Measurements from ENCODE around the gene ENTPD6.
"Not testable (repeated sequence)": the region's sequence is repeated elsewhere in the genome, so short reads cannot be mapped to it uniquely, and the experiment has no call there.

ENTPD6 gene

DNA sequence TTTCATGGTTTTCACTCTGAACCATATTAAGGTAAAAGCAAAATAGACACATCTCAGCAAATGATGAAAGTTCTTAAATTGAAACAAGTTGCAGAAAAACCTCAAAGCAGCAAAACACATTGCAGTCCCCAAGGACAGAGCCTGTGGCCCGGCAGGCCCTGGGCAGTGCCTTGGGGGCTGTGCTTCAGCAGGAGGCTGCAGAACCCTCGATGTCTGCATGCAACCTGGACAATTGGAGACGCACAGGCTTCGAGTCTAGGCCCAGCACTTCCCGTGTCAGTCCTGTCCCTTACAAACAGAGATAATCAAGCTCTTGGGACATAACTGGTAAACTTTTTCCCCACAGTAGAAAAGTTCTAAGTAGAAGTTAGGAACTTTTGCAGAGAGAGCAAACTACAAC lies 61.6 kb downstream of the ENTPD6 start:
- DNase-seq (ENCODE audit: low read depth, low spot score): no peak

DNA sequence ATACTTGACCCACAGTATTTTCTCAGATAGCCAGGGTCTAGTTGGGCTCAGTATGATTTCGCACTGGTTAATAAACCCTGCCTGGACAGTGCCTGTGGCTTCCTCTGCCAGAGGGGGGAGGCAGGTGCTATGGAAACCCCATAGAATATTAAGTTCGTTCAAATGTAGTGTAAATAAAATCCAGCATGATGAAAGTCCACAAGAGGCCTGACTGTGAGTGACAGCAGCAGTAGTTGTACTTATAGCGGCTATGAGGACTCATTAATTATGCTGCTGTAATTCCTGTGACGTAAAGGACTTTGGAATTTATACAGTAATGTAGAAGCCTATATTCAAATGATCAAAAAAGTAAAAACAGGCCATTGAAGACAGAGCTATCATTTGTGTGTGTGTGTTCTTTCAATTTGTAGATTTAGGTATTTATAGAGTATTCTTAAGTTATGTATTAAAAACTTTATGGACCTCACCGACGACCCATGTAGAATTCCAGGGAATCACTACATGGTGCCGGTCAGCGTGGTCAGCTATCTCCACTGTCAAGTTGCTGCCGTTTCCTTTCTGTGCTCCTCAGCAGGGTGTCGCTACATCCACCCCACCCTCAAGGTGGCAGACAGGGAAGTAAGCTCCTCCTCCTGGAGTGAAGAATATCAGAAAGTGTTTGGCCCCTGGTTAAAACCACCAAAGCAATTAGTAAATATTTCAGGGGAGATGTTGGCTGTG lies 62.4 kb downstream of the ENTPD6 start:
- no peak for DNase-seq (ENCODE audit: low read depth, low spot score)

DNA sequence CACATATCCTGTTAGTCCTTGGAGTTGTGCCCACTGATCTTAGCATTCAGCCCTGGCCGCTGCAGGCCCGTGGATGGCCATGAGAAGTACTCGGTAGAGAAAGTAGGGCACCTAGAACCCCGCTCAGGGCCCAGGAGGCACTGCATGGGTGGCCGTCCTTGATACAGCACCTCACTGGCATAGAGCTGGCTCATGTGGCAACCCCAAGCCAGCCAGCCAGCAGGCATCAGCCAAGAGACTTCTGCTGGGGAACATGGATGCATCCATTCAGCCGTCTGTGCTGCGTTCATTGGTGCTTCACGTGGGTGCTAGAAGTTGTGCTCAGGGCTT lies 62.9 kb downstream of the ENTPD6 start:
- DNase-seq (ENCODE audit: low read depth, low spot score): no peak

DNA sequence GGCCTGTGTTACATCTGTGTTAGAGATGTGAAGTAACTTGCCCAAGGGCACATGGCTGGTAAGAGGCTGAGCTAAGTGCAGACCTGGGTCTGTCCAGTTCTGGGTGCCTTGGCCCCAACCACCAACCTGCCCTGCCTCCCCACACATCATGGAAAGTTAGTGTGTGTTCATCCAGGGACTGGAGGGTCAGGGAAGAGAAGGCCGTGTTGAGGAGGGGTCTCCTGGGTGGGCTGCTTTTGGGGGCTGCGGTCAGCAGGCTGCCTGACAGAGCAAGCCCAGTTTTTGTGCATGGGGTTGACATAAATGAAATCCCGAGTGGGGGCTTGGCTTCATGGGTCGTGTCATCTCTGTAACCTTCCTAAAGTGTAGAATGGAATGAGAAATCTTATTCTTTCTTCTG lies 63.3 kb downstream of the ENTPD6 start:
- no peak for DNase-seq (ENCODE audit: low read depth, low spot score)

DNA sequence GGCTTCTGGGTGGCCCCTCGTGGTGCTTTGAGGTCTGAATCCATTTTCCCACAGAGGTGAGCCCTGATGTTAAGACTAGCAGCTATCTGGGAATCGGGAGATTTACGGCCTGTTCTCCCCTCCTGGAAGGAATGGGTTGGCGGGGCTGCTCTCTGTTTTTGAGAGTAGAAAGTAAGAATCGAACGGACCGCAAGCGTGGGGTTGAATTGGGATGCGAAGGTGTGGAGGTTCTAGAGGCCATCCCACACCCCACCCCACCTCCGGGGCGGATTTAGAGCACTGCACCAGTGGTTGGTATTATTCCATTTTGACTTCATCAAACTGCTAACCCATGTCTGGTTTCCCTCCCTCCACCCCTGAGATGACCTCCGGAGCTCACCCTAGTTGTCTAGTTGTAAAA lies 63.8 kb downstream of the ENTPD6 start:
- DNase-seq (ENCODE audit: low read depth, low spot score): no peak

DNA sequence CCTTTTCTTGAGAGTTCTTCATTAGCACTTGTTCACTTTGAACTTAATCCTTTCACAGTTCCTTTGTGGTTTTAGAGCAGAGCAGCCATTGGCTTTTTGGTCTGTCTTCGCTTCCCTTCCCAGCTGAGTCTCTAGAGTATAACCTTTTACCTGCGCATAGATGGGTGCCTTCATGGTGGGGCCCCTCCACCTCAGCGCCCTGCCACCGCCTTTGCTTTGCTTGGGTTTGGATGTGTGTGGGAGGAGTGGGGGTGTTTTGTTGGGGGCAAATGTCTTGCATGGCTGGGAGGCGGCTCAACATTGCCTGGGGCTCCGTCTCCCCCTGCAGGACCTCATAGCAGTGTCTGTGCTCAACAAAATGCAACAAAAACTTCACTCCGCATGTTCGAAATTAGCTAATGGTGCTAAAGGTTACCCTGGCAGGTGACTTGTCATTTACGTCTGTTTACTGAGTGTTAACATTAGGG lies 64.3 kb downstream of the ENTPD6 start:
- DNase-seq (ENCODE audit: low read depth, low spot score): no peak

DNA sequence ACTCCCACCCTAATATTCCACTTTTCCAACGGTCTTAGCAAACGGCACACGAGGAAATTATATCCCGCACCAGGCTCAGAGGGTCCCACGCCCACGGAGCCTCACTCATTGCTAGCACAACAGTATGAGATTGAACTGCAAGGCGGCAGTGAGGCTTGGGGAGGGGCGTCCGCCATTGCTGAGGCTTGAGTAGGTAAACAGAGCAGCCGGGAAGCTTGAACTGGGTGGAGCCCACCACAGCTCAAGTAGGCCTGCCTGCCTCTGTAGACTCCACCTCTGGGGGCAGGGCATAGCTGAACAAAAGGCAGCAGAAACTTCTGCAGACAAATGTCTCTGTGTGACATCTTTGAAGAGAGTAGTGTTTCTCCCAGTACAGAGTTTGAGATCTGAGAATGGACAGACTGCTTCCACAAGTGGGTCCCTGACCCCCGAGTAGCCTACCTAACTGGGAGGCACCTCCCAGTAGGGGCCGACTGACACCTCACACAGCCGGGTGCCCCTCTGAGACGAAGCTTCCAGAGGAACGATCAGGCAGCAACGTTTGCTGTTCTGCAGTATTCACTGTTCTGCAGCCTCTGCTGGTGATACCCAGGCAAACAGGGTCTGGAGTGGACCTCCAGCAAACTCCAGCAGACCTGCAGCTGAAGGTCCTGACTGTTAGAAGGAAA lies 65.4 kb downstream of the ENTPD6 start:
- not testable (repeated sequence) for DNase-seq (ENCODE audit: low read depth, low spot score)

DNA sequence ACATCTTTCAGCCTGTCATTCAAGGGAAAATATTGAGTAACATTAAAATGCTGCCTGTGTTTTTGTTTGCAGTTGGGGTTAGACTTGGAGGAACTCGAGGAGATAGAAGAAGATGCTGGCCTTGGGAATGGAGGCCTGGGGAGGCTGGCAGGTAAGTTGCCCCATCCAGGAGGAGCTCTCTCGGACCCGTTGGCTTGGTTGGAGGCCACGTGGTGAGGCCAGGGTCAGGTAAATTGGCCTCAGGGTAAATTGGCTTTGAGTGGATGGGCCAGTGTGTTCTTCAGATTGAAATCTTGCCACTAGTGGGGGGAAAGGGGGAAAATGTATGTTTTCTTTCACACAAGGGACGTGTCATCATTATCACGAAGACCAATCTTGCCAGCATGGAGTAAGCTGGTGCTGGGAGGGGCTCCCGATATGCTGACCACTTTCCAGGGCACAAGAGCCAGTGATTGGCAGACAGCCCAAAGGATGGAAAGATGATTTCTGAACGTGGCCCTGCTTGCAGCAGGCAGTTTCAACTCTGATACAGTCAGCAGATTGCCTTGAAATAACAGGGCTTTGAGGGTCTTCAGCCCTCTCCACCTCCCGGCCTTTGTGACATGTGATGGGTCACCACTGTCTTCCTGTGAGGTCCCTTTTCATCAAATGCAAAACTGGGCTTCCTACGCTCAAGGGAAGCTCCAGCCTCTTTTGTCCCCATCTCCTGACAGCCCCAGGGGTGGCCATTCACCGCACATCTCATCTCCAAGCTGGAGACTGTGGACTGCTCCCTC lies 73.7 kb downstream of the ENTPD6 start:
- no peak for DNase-seq (ENCODE audit: low read depth, low spot score)

DNA sequence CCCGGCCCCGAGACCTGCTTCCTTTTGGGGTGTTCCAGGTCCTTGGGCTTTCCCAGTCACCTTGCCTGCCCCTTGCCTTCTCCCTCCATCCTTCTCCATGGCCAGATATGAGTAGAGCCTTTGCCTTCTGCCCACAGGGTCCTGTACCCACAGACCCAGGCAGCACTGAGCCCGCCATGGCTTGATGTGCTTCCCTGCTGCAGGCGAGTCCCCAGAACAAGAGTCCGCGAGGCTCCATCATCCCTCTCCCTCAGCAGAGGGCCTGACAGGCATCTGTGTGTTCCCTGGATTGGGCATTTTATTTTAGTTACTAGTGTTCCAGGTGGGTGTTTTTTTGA lies 74.3 kb downstream of the ENTPD6 start:
- no peak for DNase-seq (ENCODE audit: low read depth, low spot score)

DNA sequence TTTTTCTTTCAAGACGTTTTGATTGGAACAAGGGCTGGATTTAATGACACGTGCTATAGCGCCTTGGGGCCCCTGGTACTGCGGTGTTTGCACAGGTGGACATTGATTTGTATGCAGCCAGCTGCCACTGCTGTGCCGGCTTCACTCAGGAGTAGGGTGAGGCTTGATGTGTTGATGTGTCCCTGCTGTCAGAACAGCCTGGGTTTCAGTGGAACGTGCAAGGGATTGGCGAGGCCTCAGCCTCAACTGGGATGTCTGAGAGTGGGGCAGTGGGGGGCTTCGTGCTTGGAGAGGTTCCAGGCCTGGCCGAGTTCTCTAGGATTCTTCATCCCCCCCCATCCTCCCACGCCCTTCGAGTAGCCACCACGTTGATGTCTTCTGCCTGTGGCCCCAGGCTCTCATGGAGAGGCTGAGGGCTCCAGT lies 75.3 kb downstream of the ENTPD6 start:
- no peak for DNase-seq (ENCODE audit: low read depth, low spot score)

DNA sequence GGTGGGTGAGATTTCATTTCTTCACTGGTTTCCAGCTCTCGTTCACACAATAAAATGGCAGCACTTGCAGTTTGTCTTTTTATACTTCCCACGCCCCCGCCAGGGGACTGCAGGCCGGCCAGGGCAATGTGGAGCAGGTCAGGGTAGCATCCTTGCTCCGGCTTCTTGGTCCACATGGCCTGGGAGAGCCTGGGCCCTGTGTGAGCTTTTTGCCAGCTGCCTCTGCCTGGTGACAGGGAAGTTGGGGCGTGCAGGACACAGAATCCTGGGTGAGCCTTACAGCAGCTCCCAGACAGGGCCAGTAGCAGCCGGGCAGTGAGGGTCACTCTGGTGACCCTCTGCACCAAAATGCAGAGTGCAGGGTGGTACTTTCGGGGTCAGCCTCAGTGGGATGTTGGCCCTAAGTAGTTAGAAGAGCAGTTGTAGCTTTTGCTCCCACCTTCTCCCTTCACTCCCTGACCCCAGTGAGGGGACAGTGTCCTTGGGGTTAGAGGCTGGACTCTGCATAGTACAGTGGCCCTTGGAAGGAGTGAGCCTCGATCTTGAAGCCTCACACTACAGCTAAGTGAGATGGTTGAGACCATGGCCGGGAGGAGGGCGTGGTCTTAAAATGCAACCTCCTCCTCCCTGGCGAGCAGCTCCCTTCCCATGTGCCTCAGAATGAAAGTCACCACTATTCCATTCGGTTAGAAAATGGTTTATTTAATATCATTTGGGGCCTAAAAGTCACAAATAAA lies 76.1 kb downstream of the ENTPD6 start:
- no peak for DNase-seq (ENCODE audit: low read depth, low spot score)

DNA sequence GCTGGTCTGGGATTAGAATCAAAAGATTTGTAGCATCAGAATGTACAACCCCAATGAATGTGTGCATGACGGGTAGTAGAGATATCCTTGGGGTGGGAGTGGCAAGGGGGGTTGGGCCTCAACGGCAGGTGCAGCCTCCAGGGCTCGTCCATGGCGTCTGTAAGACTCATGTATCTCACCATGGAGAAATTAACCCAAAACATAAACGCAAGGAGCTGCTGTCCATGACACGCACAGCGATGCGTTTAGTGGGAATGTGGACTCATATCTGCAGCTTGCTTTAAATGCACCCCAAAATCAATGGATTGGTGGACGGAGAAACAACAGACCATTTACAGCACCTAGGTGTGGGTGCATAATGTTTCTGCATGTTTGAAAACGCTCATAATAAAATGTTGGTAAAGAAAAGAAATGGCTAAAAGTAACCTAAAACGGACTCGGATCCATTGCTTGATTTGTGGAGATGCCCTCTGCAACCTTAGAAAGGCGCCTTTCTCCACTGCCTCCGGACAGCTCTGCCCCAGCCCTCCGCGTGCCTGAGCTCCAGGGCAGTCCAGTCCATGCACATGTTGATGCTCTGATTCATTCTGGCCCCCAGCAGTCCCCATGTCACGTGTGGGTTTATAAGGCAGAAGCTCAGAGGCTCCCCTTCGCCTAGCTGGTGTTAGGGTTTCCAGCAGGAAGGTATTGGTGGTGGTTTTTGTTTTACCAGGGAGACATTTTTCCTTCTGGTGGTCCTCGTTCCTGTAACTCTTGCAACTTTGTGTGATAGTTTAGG lies 76.9 kb downstream of the ENTPD6 start:
- no peak for DNase-seq (ENCODE audit: low read depth, low spot score)

DNA sequence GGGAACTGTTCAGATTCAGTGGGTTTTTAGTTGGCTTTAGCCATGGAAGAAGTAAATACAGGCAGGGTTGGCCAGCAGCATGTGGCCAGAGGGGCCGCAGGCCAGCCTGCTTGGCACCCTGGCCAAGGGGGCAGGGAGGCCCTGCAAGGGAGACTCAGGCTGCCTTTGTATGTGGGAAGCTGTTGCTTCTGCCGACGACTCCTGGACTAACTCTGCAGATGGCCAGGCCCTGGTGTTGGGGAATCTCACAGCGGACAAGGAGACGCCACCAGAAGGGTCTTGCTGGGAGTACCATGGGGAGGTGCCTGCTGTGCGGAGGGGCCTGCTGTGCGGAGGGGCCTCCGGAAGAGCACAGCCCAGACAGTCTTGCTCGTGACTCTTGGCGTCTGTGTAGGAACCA lies 77.5 kb downstream of the ENTPD6 start:
- DNase-seq (ENCODE audit: low read depth, low spot score): no peak

DNA sequence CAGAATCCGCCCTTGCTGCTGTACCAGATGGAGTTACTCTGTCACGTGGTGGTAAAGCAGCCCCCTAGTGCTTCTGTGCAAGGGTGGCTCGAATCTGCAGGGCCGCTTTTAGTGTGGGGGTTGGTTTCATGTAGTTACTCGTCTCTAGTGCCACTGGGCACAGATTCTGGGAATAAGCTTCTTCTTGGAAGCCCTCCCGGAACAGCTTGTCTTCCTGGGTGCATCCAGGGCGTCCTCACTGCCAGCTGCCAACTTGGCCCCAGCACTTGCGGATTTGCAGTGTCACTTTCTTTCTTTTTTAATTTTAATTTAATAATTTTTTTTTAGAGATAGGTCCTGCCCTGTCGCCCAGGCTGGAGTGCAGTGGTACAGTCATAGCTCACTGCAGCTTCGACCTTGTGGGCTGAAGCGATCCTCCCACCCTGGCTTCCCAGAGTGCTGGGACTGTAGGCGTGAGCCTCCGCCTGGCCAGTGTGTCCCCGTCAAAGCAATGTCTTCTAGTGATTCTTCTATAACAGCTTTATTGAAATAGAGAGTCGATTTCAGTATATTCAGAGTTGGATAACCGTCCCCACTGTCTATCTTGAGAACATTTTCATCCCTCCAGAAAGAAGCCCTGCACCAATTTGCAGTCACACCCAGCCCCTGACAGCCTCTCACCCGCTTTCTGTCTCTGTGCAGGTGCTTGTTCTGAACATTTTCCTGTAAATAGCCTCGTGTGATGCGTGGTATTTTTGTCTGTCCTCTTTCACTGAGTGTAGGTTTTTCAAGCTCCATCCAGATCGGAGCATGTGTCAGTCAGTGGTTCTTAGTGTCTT lies 78.2 kb downstream of the ENTPD6 start:
- no peak for DNase-seq (ENCODE audit: low read depth, low spot score)

DNA sequence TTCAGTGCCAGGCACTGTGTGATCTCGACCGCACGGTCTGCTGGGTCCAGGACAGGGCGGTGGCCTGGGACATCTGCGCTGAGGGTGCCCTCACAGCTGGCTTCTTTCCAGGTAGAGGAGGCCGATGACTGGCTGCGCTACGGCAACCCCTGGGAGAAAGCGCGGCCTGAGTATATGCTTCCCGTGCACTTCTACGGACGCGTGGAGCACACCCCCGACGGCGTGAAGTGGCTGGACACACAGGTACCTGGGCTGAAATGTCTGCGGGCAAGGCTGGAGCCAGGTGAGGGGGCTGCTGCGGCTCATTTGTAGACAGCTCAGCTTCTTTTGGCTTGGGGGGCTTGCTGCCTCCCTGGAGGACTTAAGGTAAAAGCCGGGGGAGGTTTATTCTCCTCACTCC lies 79.0 kb downstream of the ENTPD6 start:
- DNase-seq (ENCODE audit: low read depth, low spot score): no peak

DNA sequence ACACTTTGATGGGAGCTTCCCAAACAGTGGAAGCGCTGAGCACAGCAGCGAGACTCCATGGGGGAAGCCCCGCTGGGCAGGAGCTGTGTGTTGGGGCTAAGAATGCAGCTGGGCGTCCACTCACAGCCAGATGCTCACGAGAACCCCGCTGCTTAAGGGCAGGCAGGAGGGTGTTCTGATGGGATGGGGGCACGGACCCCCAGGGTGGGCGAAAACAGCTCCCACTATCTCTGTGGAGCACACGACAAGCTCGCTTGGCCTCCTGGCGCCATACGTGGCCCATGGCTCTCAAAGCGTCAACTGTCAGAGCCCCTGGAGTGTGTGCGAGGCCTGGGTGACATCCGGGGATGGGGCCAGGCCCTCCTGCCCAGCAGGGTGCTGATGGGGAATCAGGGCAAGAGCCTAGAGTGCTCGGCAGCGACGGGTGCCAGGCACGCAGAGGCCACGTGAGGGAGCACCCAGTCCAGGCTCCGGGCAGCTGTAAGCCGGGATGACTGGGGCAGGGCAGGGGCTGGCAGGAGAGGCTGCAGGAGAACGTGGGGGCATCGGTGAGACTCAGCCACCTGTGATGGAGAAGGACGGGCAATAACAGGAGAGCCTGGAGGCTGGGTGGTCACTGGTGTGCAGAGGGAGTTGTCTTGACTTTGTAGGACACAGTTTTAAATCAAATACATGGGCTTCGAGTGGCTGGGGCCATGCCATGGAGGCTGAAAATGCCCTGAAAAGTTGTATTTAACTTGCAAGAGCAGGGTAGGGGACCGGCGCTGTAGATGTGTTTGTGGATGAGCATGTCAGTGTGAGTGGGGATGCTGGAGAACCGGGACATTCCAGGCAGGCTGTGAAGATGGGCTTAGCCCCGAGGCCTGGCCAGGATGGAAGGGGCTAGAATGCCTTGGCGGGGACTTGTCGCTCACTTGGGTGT lies 79.6 kb downstream of the ENTPD6 start:
- no peak for DNase-seq (ENCODE audit: low read depth, low spot score)

DNA sequence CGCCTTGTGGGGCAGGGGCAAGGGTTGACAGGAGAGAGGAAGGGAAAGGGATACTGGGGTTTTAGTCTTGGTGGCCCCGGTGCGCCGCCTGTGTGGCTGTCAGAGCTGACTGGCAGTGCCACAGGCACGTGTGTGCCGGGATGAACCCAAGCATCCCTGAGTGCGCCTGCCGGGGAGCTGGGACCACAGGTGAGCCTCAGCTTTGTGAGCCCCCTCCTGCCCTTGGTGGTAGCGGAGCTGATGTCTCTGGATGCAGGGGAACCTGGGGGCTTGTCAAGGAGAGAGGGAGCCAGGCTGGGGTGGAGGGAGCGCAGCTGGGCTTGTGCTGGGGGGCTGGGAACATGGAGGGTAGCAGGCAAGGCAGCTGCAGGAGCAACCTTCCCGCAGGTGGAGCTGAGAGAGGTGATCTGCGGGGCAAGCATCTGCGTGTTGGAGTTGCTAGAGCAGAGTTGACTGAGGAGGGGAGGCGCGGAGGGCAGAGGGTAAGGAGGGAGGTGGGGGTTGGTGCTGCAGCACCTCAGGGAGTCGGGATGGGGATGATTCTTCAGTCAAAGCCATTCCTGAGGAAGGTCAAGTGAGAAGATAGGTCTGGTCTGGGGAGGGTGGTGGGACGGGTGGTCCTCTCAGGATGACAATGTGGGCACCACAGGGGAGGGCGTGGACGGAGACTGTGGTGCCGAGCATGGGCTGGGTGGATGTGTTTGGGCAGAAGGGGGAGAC lies 80.5 kb downstream of the ENTPD6 start:
- no peak for DNase-seq (ENCODE audit: low read depth, low spot score)

Data from ELF-1 (cell line).